Stimulated activated naive CD8-positive, alpha-beta T cell treated with anti-CD3 and anti-CD28 coated beads, Interleukin-15, amount 100 ng/mL, for 72 hours (primary cell): ENCODE measurements around the gene CMTM3.
"Not testable (repeated sequence)": the region's sequence is repeated elsewhere in the genome, so short reads cannot be mapped to it uniquely, and the experiment has no call there.

ENCODE experiments used
- ATAC-seq: fragments of 150-1000 bp; cut with Tn5 transposase; 2 replicates; pipeline ENCODE4 v1.10.0; 2021; ENCODE audit warnings: mild to moderate bottlenecking, moderate library complexity
- DNase-seq, 2 donors: peaks; one replicate each; pipeline ENCODE4 v3.0.0; 2021 to 2022
- H3K27ac Mint-ChIP-seq, 2 donors: one replicate each; pipeline ENCODE4 v1.8.0; 2022; ENCODE audit warnings: mild to moderate bottlenecking in 2 of 2, mixed read lengths in 2 of 2, moderate library complexity in 2 of 2
- H3K27me3 Mint-ChIP-seq: one replicate; pipeline ENCODE4 v1.8.0; 2022; ENCODE audit warnings: mixed read lengths
- H3K4me1 Mint-ChIP-seq: one replicate; pipeline ENCODE4 v1.8.0; 2022; ENCODE audit warnings: mild to moderate bottlenecking, mixed read lengths
- H3K4me3 Mint-ChIP-seq, 2 donors: one replicate each; pipeline ENCODE4 v1.8.0; 2022; ENCODE audit warnings: mild to moderate bottlenecking in 2 of 2, mixed read lengths in 2 of 2, moderate library complexity in 1 of 2
- H3K9me3 Mint-ChIP-seq, 2 donors: one replicate each; pipeline ENCODE4 v1.8.0; 2022; ENCODE audit warnings: mixed read lengths in 2 of 2

CMTM3 gene

GRCh38 chr16:66653581-66654350, 49.3 kb downstream of the CMTM3 start:
- ATAC-seq: no peak
- H3K4me1 Mint-ChIP-seq: peaks cover 24% of the 10 kb centered on the region
- H3K4me3 Mint-ChIP-seq: no peak overlapping the region
- peaks cover 14% of the 10 kb centered on the region for H3K27me3 Mint-ChIP-seq
- DNase-seq: no peak
- H3K27ac Mint-ChIP-seq: no peak overlapping the region
- no peaks in the 10 kb centered on the region for H3K9me3 Mint-ChIP-seq

- Mint-ChIP-seq H3K27ac (no peak overlapping the region), H3K9me3 (no peaks in the 10 kb centered on the region), H3K27me3 (peaks cover 21% of the 10 kb centered on the region), H3K4me1 (peaks cover 18% of the 10 kb centered on the region), H3K4me3 (no peak overlapping the region)
- no peak for DNase-seq
- ATAC-seq: no peak
These were observed 52.0 kb downstream of the CMTM3 start for GRCh38 chr16:66656547-66656946.

- Mint-ChIP-seq H3K9me3 (no peaks in the 10 kb centered on the region), H3K4me1 (peaks cover 6% of the 10 kb centered on the region), H3K27ac (no peak overlapping the region), H3K27me3 (peaks cover 33% of the 10 kb centered on the region), H3K4me3 (no peak overlapping the region)
- ATAC-seq (no peak), DNase-seq (no peak)
These were observed 53.8 kb downstream of the CMTM3 start for GRCh38 chr16:66658143-66658859.

- ATAC-seq: no peak
- no peak overlapping the region for H3K4me3 Mint-ChIP-seq
- DNase-seq: no peak
- peaks cover 33% of the 10 kb centered on the region for H3K27me3 Mint-ChIP-seq
- H3K27ac Mint-ChIP-seq: no peak overlapping the region
- no peaks in the 10 kb centered on the region for H3K9me3 Mint-ChIP-seq
- H3K4me1 Mint-ChIP-seq: peaks cover 6% of the 10 kb centered on the region
These were observed 54.3 kb downstream of the CMTM3 start for GRCh38 chr16:66658860-66659190.

- DNase-seq (no peak), ATAC-seq (no peak)
- Mint-ChIP-seq H3K4me3 (no peak overlapping the region), H3K27me3 (peaks cover 33% of the 10 kb centered on the region), H3K9me3 (no peaks in the 10 kb centered on the region), H3K4me1 (peaks cover 6% of the 10 kb centered on the region), H3K27ac (no peak overlapping the region)
These were observed 56.1 kb downstream of the CMTM3 start for GRCh38 chr16:66660422-66661209.

- H3K4me1 Mint-ChIP-seq: peaks cover 6% of the 10 kb centered on the region
- ATAC-seq (no peak), DNase-seq (no peak)
- H3K27ac Mint-ChIP-seq: no peak overlapping the region
- no peak overlapping the region for H3K4me3 Mint-ChIP-seq
- H3K9me3 Mint-ChIP-seq: no peaks in the 10 kb centered on the region
- H3K27me3 Mint-ChIP-seq: peaks cover 33% of the 10 kb centered on the region
These were observed 56.7 kb downstream of the CMTM3 start for GRCh38 chr16:66661210-66661560.

- H3K4me1 Mint-ChIP-seq, H3K9me3 Mint-ChIP-seq, H3K4me3 Mint-ChIP-seq, H3K27ac Mint-ChIP-seq, DNase-seq, ATAC-seq: not testable (repeated sequence)
- peaks cover 28% of the 10 kb centered on the region for H3K27me3 Mint-ChIP-seq
These were observed 57.3 kb downstream of the CMTM3 start for GRCh38 chr16:66661671-66662346.

GRCh38 chr16:66662445-66663194, 58.1 kb downstream of the CMTM3 start:
- Mint-ChIP-seq H3K4me1 (peaks cover 6% of the 10 kb centered on the region), H3K27ac (no peak overlapping the region), H3K9me3 (no peaks in the 10 kb centered on the region), H3K4me3 (no peak overlapping the region), H3K27me3 (peaks cover 25% of the 10 kb centered on the region)
- DNase-seq (no peak), ATAC-seq (peak; percentile 45)
